HG03066 (cell line): ENCODE data around the gene NEIL3.

ENCODE experiments used
- ATAC-seq: cut with Tn5 transposase; IDR thresholded peaks from one replicate; pipeline ENCODE4 v1.9.1; 2021; ENCODE audit warnings: low read depth; ENCODE audit not compliant: unreplicated experiment

NEIL3 gene

GRCh38 chr4:177405508-177405907 is 95.8 kb downstream of the NEIL3 start:
- ATAC-seq: no peak

GRCh38 chr4:177408023-177408422 is 98.3 kb downstream of the NEIL3 start:
- ATAC-seq: no peak

- no peak for ATAC-seq
Measured at GRCh38 chr4:177410566-177410965, 100.9 kb downstream of the NEIL3 start.

GRCh38 chr4:177411996-177412395 is 102.3 kb downstream of the NEIL3 start:
- ATAC-seq: no peak
